Measurements from ENCODE around the gene RNF14.
A peak's percentile ranks its signal among the peaks of the same experiment; 100 is the strongest.
"Not testable (repeated sequence)": the region's sequence is repeated elsewhere in the genome, so short reads cannot be mapped to it uniquely, and the experiment has no call there.

The RNF14 gene

GRCh38 chr5:142014911-142015584 is 46.1 kb downstream of the RNF14 start:
- DNase-seq = peak; percentile 12 to 75 (median 56)

- DNase-seq = peak; percentile 80 to 91 (median 87)
Observed at GRCh38 chr5:142015781-142016533, 47.1 kb downstream of the RNF14 start.

- no peak for DNase-seq
Observed at GRCh38 chr5:142016556-142016955, 47.7 kb downstream of the RNF14 start.

GRCh38 chr5:142017832-142018427 is 49.0 kb downstream of the RNF14 start:
- DNase-seq = no peak

- DNase-seq = no peak
Observed at GRCh38 chr5:142020122-142020659, 51.3 kb downstream of the RNF14 start.

GRCh38 chr5:142023836-142024235 is 54.9 kb downstream of the RNF14 start:
- DNase-seq = no peak

- DNase-seq = peak; percentile 92 to 96 (median 95)
Observed at GRCh38 chr5:142024771-142025304, 55.9 kb downstream of the RNF14 start.

GRCh38 chr5:142025637-142026036 is 56.7 kb downstream of the RNF14 start:
- DNase-seq = no peak

GRCh38 chr5:142032150-142032549 is 63.2 kb downstream of the RNF14 start:
- no peak for DNase-seq

GRCh38 chr5:142032747-142033631 is 64.1 kb downstream of the RNF14 start:
- DNase-seq = no peak

- DNase-seq = not testable (repeated sequence)
Observed at GRCh38 chr5:142033632-142034567, 65.0 kb downstream of the RNF14 start.

- no peak for DNase-seq
Observed at GRCh38 chr5:142034994-142035393, 66.1 kb downstream of the RNF14 start.

- no peak for DNase-seq
Observed at GRCh38 chr5:142036918-142037317, 68.0 kb downstream of the RNF14 start.

- DNase-seq = not testable (repeated sequence)
Observed at GRCh38 chr5:142037599-142037998, 68.7 kb downstream of the RNF14 start.

GRCh38 chr5:142038735-142039134 is 69.8 kb downstream of the RNF14 start:
- DNase-seq = no peak
